Stimulated activated CD4-positive, alpha-beta T cell treated with anti-CD3 and anti-CD28 coated beads, Interleukin-1b, Interleukin-23, amount 100 ng/mL, for 1 hour (primary cell): ENCODE results near the gene ABCE1.

Experiments used
- DNase-seq, 2 donors: peaks; one replicate each; pipeline ENCODE4 v3.0.0-alpha.2; 2020; ENCODE audit warnings: low read depth in 2 of 2

The ABCE1 gene

DNA sequence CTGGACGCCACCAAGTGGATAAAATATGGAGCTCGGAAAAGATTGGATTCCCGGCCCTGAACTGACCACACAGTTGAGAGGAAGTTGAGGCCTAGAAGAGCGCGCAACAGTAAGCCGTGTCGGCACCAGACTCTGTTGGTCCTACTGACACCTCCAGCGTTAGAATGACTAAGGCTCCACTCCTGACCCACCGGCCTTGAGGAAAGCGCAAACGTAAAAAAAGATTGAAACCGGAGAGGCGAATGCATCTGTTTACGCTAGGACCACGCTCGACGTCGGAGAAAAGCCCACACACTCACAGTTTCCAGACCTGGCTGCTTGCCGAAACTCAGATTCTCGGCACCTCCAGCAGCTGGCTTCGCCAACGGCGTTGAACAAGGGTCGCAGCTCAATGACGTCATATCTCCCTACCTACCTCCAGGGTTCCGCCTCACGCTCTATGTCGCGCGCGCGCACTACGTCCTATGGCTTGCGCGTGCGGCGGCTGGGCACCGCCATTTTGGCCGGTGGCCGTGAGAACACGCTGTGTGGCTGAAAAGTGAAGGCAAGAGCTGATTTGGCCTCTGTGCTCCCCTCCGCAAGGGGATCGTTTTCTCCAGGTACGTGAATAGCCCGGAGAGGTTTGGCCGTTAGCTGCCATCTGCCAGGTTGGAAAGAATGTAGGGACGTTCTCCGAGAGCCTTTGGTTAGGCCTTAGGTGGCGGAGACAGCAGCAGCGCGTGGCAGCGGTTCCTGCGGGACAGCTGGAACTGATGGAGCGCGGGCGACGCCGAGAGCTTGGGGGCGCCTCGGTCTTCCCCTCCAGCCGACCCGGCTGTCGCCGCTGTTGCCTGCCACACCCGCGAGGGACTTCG is at the start of gene ABCE1, which contains the start of gene ANAPC10:
ABCE1 (plus strand) TSS at position 491 of the 854 bp plus-strand sequence. CDS start 6,102 bp downstream, outside the sequence.
ANAPC10 (minus strand) TSS at position 376 of the 854 bp plus-strand sequence. CDS start 2,097 bp downstream, outside the sequence.
- peak; percentile 82 to 85 for DNase-seq

- no peak for DNase-seq
These were observed 49.3 kb upstream of the ABCE1 start for GRCh38 chr4:145048817-145049216.

- no peak for DNase-seq
These were observed 48.9 kb upstream of the ABCE1 start for GRCh38 chr4:145049241-145049640.

DNA sequence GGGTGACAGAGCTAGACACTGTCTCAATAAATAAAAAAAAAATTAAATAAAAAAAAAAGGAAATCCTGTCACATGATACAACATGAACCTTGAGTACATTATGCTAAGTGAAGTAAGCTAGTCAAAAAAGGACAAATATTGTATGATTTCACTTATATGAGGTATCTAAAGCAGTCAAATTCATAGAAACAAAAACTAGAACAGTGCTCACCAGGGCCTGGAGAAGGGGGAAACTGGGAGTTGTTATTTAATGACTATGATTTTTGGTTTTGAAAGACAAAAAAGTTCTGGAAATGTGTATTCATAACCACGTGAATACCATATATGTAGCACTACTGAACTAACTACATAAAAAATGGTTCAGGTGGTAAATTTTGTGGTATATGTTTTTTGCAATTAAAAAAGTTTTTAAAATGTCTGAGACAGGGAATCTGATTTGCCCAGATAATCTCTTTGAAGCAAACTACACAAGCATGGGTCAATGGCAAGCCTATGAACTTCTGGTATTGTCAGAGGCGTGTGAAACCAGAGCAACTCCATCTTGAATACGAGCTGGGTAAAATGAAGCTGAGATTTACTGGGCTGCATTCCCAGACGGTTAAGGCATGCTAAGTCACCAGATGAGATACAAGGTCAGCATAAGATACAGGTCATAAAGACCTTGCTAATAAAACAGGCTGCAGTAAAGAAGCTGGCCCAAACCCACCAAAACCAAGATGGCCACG is 42.4 kb upstream of the ABCE1 start:
- DNase-seq: no peak

- no peak for DNase-seq
These were observed 41.6 kb upstream of the ABCE1 start for GRCh38 chr4:145056325-145057130.

DNA sequence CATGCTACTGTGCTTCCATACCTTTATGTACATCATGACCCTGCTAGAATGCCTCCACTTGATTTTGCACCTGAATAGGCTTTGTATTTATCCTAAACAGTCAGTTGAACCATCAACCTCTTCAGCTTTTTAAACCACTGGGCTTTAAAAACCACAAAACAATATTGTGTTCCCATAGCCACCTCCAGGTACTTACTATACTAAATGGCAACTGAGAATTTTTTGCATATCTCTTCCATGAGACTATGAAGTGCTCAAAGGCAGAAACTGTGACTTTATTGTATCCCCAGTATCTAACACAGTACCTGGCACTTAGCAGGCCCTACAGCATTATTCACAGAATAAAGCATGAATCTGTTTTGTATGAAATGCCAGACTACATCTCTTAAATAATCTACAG is 39.9 kb upstream of the ABCE1 start:
- no peak for DNase-seq

- no peak for DNase-seq
These were observed 36.7 kb upstream of the ABCE1 start for GRCh38 chr4:145061318-145061920.

GRCh38 chr4:145066063-145066501 is 32.0 kb upstream of the ABCE1 start:
- no peak for DNase-seq

DNA sequence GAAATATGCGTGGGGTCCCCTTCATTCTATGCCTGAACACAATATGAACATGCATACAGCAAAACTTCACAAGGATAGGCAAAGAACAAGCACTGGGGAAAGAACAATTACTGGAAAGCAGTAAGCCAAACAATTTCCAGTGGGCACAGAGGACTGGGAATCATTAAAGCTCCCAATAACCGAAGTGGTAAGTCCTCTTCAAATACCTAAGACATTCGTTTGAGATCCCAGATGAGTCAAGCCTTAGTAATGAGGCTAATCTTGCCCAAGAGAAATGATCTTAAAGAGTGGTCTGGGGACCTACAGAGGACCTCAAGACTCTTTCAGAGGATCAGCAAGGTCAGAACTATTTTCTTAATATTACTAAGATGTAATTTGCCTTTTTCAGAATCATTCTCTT is 28.8 kb upstream of the ABCE1 start:
- no peak for DNase-seq

- no peak for DNase-seq
These were observed 26.6 kb upstream of the ABCE1 start for GRCh38 chr4:145071560-145071959.

- DNase-seq: no peak
These were observed 22.2 kb upstream of the ABCE1 start for GRCh38 chr4:145075742-145076468.

- no peak for DNase-seq
These were observed 21.6 kb upstream of the ABCE1 start for GRCh38 chr4:145076469-145076855.

DNA sequence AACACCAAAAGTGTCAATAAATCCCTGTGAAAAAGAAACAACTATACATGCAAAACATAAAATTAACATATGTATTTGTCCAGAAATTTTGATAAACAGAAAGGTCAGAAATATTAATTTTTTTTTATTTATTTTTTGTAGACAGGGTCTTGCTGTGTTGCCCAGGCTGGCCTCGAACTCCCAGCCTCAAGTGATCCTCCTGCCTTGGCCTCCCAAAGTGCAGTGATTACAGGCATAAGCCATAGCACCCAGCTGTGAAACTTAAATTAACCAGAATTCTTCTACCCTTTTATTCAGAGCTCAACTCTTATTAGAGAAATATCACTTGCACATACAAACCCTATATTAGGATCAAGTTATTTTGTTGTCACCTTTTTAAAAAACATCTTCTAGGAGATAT is 16.4 kb upstream of the ABCE1 start:
- no peak for DNase-seq

- no peak for DNase-seq
These were observed 14.1 kb upstream of the ABCE1 start for GRCh38 chr4:145083891-145084605.

GRCh38 chr4:145090380-145090779 is 7.7 kb upstream of the ABCE1 start:
- DNase-seq: no peak

DNA sequence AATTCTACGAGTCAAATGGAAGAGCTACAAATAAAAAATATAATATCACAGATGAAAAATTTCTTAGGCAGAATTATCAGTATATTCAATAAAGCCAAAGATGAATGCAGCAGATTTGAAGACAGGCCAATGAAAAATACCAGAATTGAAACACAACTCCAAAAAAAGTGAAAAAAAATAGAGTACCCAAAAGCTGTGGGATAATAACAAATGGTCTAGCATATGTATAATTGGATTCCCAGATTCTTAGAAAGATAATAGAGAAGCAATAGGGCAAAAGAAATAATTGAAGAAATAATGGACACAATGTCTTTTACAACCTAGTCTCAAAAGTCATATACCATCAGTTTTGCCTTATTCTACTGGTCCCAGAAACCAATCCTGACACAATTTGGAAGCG is 4.5 kb upstream of the ABCE1 start:
- no peak for DNase-seq

DNA sequence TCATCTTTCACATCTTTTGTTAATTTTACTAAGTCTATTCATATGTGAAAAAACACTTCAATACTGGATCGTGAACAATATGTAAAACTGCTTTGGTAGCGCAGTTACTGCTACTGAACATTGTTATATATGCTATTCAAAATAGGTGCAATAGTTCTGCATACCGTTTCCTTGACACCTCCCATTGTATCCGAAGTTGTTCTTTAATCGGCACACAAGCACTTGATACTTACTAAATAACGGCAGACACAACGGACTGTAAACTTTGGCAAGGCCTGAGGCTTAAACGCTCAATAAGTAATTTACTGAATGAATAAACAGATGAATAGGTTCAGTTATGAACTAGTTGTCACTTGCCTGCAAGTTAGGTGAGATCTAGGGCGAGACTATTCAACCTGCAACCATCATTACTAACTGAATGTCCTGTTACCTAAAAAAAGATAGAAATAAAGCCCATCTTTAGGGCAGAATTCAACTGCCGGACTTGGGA is 735 bp upstream of the ABCE1 start:
- no peak for DNase-seq

DNA sequence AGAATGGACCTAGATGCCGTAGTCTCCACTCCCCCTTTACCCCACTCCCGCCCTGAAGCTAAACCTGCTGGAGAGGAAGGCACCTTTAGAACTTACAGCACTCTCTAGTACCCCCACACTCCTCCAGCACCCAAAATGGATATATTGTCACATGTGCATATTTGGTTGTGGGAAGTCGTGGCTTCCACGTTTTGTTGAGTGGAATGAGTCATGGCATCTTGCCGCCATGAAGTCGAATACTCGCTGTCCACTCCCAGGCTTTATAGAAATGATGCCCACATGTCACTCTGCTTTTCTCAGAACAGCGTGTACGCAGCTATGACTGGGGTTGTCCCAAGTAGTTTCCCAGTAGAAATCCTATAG is 545 bp downstream of the ABCE1 start:
- peak in 1 of 2 donors; percentile 8 for DNase-seq

GRCh38 chr4:145099653-145100052 is 1.5 kb downstream of the ABCE1 start:
- no peak for DNase-seq

GRCh38 chr4:145101091-145101490 is 3.0 kb downstream of the ABCE1 start:
- DNase-seq: no peak
